Erythroblast (primary cell): ENCODE results near the gene FNTB.

ENCODE experiments used
- GATA1 ChIP-seq: IDR thresholded peaks from 2 replicates; pipeline ENCODE4 v1.6.1; 2011; ENCODE audit warnings: low read depth, mild to moderate bottlenecking, control low read depth, low read length, moderate library complexity
- POLR2A ChIP-seq: IDR thresholded peaks from 2 replicates; pipeline ENCODE4 v1.6.1; 2011; ENCODE audit warnings: mild to moderate bottlenecking, low read length

GRCh38 chr14:65106736-65107135, 120.0 kb downstream of the FNTB start:
- no peak for TF ChIP-seq POLR2A
- TF ChIP-seq GATA1 = no peak
